Measurements from ENCODE around the gene ACP2.
"Not testable (repeated sequence)": the region's sequence is repeated elsewhere in the genome, so short reads cannot be mapped to it uniquely, and the experiment has no call there.

GRCh38 chr11:47208008-47208552 lies 40.5 kb downstream of the ACP2 start:
- TF ChIP-seq POLR2A (IDR thresholded peaks at IDR 0.05; ENCODE audit: extremely low read depth, insufficient read length); CTCF (IDR thresholded peaks at IDR 0.05; ENCODE audit: low read depth, low read length): not testable (repeated sequence)

Measured in NB4 (cell line).